ENCODE data around the gene TRAF6.
A peak's percentile ranks its signal among the peaks of the same experiment; 100 is the strongest.

DNA sequence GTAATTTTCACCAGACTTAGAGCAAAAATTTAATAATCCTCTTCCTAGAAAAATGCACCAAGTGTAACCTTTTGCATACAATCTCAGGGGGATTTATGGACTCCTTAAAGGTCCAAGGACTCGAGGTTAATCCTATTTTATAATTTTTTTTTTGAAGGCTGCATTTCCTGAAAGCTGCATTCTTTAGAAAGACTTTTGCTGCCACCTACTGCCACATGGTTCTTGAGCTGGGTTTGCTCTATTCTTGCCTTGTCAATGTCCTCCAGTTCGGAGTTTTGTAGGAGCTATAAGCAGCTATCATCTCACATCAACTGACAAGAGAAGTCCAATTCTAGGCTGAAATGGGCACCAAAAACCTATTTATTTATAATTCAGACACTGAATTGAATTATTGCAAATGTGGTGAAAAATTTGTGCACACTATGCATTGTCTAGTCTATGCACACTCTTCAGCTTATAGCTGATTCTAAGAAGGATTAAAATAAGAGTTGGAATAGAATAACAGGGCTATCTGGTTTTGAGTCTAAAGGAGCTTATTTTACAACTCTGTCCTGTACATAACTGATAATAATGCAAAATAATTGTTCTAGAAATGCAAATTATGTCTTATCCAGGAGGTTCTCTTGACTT is 31.3 kb downstream of the TRAF6 start:
- TF ChIP-seq, protein P1, sequence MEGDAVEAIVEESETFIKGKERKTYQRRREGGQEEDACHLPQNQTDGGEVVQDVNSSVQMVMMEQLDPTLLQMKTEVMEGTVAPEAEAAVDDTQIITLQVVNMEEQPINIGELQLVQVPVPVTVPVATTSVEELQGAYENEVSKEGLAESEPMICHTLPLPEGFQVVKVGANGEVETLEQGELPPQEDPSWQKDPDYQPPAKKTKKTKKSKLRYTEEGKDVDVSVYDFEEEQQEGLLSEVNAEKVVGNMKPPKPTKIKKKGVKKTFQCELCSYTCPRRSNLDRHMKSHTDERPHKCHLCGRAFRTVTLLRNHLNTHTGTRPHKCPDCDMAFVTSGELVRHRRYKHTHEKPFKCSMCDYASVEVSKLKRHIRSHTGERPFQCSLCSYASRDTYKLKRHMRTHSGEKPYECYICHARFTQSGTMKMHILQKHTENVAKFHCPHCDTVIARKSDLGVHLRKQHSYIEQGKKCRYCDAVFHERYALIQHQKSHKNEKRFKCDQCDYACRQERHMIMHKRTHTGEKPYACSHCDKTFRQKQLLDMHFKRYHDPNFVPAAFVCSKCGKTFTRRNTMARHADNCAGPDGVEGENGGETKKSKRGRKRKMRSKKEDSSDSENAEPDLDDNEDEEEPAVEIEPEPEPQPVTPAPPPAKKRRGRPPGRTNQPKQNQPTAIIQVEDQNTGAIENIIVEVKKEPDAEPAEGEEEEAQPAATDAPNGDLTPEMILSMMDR (optimal IDR thresholded peaks at IDR 0.05 in 1 of 3, IDR thresholded peaks at IDR 0.05 in 1 of 3, conservative IDR thresholded peaks at IDR 0.05 in 1 of 3; ENCODE audit: extremely low read depth in 1 of 3, insufficient read depth in 2 of 3, low read length in 3 of 3): peak; percentile 34 to 60 (median 44)
- TF ChIP-seq EZH2 (IDR thresholded peaks at IDR 0.05; ENCODE audit: low read length): no peak

Data from keratinocyte (primary cell).